ENCODE measurements around the gene MEST.
"Not testable (repeated sequence)": the region's sequence is repeated elsewhere in the genome, so short reads cannot be mapped to it uniquely, and the experiment has no call there.

The MEST gene

GRCh38 chr7:130527752-130528355 lies 36.0 kb downstream of the MEST start:
- DNase-seq: not testable (repeated sequence)

DNA sequence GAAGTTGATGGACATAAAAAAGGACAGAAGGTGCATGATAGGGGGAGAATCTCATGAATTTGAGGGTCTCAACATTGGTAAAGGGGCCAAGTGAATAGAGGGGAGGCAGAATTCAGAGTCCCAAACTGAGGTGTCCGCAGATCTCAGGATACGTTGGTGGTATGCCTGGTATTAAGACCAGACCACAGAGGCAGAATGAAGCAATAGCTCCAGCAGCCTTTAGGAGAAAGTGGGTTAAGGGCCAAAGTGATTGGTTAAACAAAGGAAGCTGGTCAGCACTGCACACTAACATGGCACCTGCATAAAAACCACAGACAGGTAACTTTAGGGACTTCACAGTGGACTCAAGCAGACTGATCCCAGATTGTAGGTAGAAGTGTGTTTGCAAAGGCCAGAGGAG lies 37.5 kb downstream of the MEST start:
- no peak for DNase-seq

GRCh38 chr7:130537894-130538293 lies 46.0 kb downstream of the MEST start:
- not testable (repeated sequence) for DNase-seq

GRCh38 chr7:130541287-130541686 lies 49.4 kb downstream of the MEST start:
- not testable (repeated sequence) for DNase-seq

- not testable (repeated sequence) for DNase-seq
Observed at GRCh38 chr7:130542297-130542696, 50.4 kb downstream of the MEST start.

DNA sequence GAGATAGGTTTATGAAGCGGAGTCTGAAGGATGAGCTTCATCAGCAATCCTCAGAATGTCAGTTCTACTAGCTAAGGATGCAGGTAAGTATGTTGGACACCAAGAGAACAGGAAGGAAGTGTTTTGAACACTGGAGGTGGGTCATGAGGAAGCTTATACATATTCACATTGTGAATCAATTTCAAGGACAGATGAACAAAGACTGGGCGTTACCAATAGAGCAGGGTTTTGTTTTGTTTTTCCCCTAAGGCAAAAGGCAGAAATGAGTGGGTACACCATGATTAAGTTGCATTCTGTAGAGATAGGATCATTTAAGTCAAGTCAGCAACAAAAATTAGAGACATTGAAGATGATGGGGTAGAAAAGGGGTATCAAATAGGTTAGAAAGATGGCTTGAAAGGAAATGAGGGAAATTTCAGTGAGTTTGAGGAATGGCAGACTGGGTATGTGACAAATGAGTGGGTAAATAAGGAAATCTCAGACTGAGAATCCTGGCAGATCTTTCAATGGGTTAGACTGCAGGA lies 51.7 kb downstream of the MEST start:
- DNase-seq: no peak

GRCh38 chr7:130544356-130544755 lies 52.5 kb downstream of the MEST start:
- no peak for DNase-seq

GRCh38 chr7:130553398-130554029 lies 61.6 kb downstream of the MEST start:
- DNase-seq: no peak

DNA sequence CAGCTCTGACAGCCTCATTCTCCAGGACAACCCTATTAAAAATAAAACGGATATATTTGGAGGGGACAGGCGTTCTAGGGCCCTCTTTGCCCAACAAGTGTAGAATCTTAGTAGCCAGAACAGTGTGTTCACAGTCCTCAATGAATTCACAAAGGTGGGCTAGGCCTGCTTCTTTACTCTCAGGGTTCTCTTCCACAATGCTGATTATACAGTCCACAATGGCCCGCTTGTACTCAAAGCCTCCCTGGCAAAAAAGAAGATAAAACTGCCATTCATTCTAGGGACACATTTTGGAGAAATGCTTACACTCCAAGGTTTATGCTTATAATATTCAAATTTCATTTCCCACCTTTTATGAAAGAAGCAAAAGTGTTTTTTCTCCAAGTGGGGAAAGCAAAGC lies 62.6 kb downstream of the MEST start:
- DNase-seq: no peak

Measured in right forelimb (tissue), 1 donor.